Endothelial cell (in vitro differentiated cells): ENCODE data around the gene STK40. TPM values are rescaled to one million over a fixed set of nuclear protein-coding genes. Genes with fewer than 3 reads are reported as not detected.

ENCODE experiments used
- DNase-seq: peaks from one replicate; pipeline ENCODE4 v3.0.0; 2021; ENCODE audit warnings: low spot score
- H3K27ac Mint-ChIP-seq: one replicate; pipeline ENCODE4 v1.8.0; 2021; ENCODE audit warnings: mixed read lengths, inconsistent platforms; ENCODE audit not compliant: unreplicated experiment
- H3K27me3 Mint-ChIP-seq: one replicate; pipeline ENCODE4 v1.8.0; 2021; ENCODE audit warnings: mild to moderate bottlenecking, moderate library complexity, mixed read lengths, inconsistent platforms; ENCODE audit not compliant: unreplicated experiment
- H3K36me3 Mint-ChIP-seq: one replicate; pipeline ENCODE4 v1.8.0; 2021; ENCODE audit warnings: mild to moderate bottlenecking, low read depth, mixed read lengths, inconsistent platforms; ENCODE audit not compliant: unreplicated experiment
- H3K4me1 Mint-ChIP-seq: one replicate; pipeline ENCODE4 v1.8.0; 2021; ENCODE audit warnings: mild to moderate bottlenecking, mixed read lengths, inconsistent platforms; ENCODE audit not compliant: unreplicated experiment
- H3K4me3 Mint-ChIP-seq: one replicate; pipeline ENCODE4 v1.8.0; 2021; ENCODE audit warnings: mild to moderate bottlenecking, mixed read lengths, inconsistent platforms; ENCODE audit not compliant: unreplicated experiment
- H3K9me3 Mint-ChIP-seq: one replicate; pipeline ENCODE4 v1.8.0; 2021; ENCODE audit warnings: mixed read lengths, inconsistent platforms; ENCODE audit not compliant: unreplicated experiment
- CTCF ChIP-seq: fragments of 200-600 bp; sonication (generic); IDR thresholded peaks from one replicate; pipeline ENCODE4 v1.5.0; 2021; ENCODE audit warnings: antibody characterized with exemption; ENCODE audit not compliant: unreplicated experiment
- total RNA-seq: library from RNA; stranded (reverse); fragmentation: NEBNext Ultra II Directional; extraction: Animal tissue kit (Norgen Biotek cat#: 25700); gene quantifications from one replicate; pipeline ENCODE4 v1.2.1, GENCODE V29; 2021; ENCODE audit not compliant: unreplicated experiment

STK40 gene
- total RNA-seq, 1 donor from 2014 or later, result 37.3 TPM

GRCh38 chr1:36329817-36330216 lies 55.9 kb downstream of the STK40 start:
- H3K36me3 Mint-ChIP-seq, result peaks cover under 1% of the 10 kb centered on the region
- H3K4me3 Mint-ChIP-seq, result no peak overlapping the region
- peaks cover 11% of the 10 kb centered on the region for H3K4me1 Mint-ChIP-seq

GRCh38 chr1:36328713-36329112 lies 57.0 kb downstream of the STK40 start:
- no peak for DNase-seq

More at GRCh38 chr1:36329817-36330216, 55.9 kb downstream of the STK40 start:
- H3K9me3 Mint-ChIP-seq, result no peaks in the 10 kb centered on the region
- H3K27ac Mint-ChIP-seq, result no peak overlapping the region
- peaks cover 15% of the 10 kb centered on the region for H3K27me3 Mint-ChIP-seq
- TF ChIP-seq CTCF, result no peak
- DNase-seq, result no peak

GRCh38 chr1:36328088-36328480 lies 57.6 kb downstream of the STK40 start:
- Mint-ChIP-seq H3K4me3 (no peak overlapping the region), H3K27ac (no peak overlapping the region), H3K27me3 (peaks cover 20% of the 10 kb centered on the region), H3K4me1 (peaks cover 17% of the 10 kb centered on the region), H3K9me3 (no peaks in the 10 kb centered on the region), H3K36me3 (peaks cover 4% of the 10 kb centered on the region)
- DNase-seq, result no peak
- no peak for TF ChIP-seq CTCF

More at GRCh38 chr1:36328713-36329112, 57.0 kb downstream of the STK40 start:
- Mint-ChIP-seq H3K27me3 (peaks cover 20% of the 10 kb centered on the region), H3K27ac (no peak overlapping the region), H3K4me1 (peaks cover 17% of the 10 kb centered on the region), H3K36me3 (peaks cover 4% of the 10 kb centered on the region), H3K4me3 (no peak overlapping the region), H3K9me3 (no peaks in the 10 kb centered on the region)
- TF ChIP-seq CTCF, result no peak

- Mint-ChIP-seq H3K9me3 (no peaks in the 10 kb centered on the region), H3K4me1 (peaks cover 17% of the 10 kb centered on the region), H3K27ac (no peak overlapping the region), H3K4me3 (no peak overlapping the region), H3K27me3 (peaks cover 16% of the 10 kb centered on the region), H3K36me3 (peaks cover 4% of the 10 kb centered on the region)
- TF ChIP-seq CTCF, result no peak
- no peak for DNase-seq
Observed at GRCh38 chr1:36327421-36328087, 58.2 kb downstream of the STK40 start.

GRCh38 chr1:36326499-36326898 lies 59.2 kb downstream of the STK40 start:
- Mint-ChIP-seq H3K27ac (no peak overlapping the region), H3K4me3 (peak overlapping the region; percentile 4), H3K36me3 (peaks cover 8% of the 10 kb centered on the region), H3K9me3 (no peaks in the 10 kb centered on the region), H3K27me3 (peaks cover 11% of the 10 kb centered on the region), H3K4me1 (peaks cover 21% of the 10 kb centered on the region)
- no peak for DNase-seq
- no peak for TF ChIP-seq CTCF
